H1 (cell line): Measurements from ENCODE around the gene MTF1. TPM values are rescaled to one million over a fixed set of nuclear protein-coding genes. Genes with fewer than 3 reads are reported as not detected.

ENCODE experiments used
- CTCF ChIA-PET: fragments of 300-600 bp; sonication (Branson Sonifier 250); formaldehyde crosslinking; loops from one replicate; lab custom pipeline; 2021; ENCODE audit not compliant: partially characterized antibody; lab: Charles Lee
- POLR2A ChIA-PET: fragments of 300-600 bp; sonication (Branson Sonifier 250); formaldehyde crosslinking; loops from one replicate; lab custom pipeline; 2021; ENCODE audit warnings: inconsistent platforms; ENCODE audit not compliant: partially characterized antibody; lab: Charles Lee
- DNase-seq, 2 experiments: peaks; one replicate each; pipeline versions ENCODE4 v3.0.0 to v3.0.0-alpha.2; 2010 to 2022; ENCODE audit warnings: low spot score in 2 of 2, low read depth in 1 of 2, mixed read lengths in 1 of 2
- FAIRE-seq: peaks from 2 replicates; lab custom pipeline; 2011; peaks lifted over from hg19 to GRCh38; lab: Jason Lieb, UNC
- H2AFZ ChIP-seq: 2 replicates; pipeline ENCODE4 v1.8.1; 2012; ENCODE audit warnings: low read length, inconsistent platforms
- H2AK5ac ChIP-seq: 2 replicates; pipeline ENCODE4 v1.6.1; 2013; ENCODE audit warnings: low read depth, low read length
- H2BK120ac ChIP-seq: replicated peaks from 2 replicates; pipeline ENCODE3; 2013; ENCODE audit warnings: low read depth, low read length, inconsistent platforms
- H2BK12ac ChIP-seq: 2 replicates; pipeline ENCODE4 v1.6.1; 2013; ENCODE audit warnings: low read depth, low read length
- H2BK15ac ChIP-seq: 2 replicates; pipeline ENCODE4 v1.6.1; 2013; ENCODE audit warnings: low read length
- H2BK20ac ChIP-seq: 2 replicates; pipeline ENCODE4 v1.6.1; 2013; ENCODE audit warnings: low read length
- H2BK5ac ChIP-seq: 2 replicates; pipeline ENCODE4 v1.6.1; 2013; ENCODE audit warnings: low read depth, low read length
- H3K14ac ChIP-seq: 2 replicates; pipeline ENCODE4 v1.6.1; 2013; ENCODE audit warnings: inconsistent platforms; ENCODE audit not compliant: insufficient read length
- H3K18ac ChIP-seq: 2 replicates; pipeline ENCODE4 v1.6.1; 2013; ENCODE audit warnings: low read length; ENCODE audit errors: extremely low read depth
- H3K23ac ChIP-seq: 2 replicates; pipeline ENCODE4 v1.6.1; 2013; ENCODE audit warnings: inconsistent platforms; ENCODE audit not compliant: insufficient read length
- H3K23me2 ChIP-seq: 2 replicates; pipeline ENCODE4 v1.6.1; 2013; ENCODE audit warnings: low read depth, low read length
- H3K27ac ChIP-seq: 2 replicates; pipeline ENCODE4 v1.6.1; 2011; ENCODE audit warnings: low read depth, low read length, inconsistent platforms
- H3K27me3 ChIP-seq, 4 experiments: replicated peaks in 1 of 4; 1 replicate in 1 of 4; 2 replicates in 3 of 4; pipeline versions ENCODE4 v1.6.1 to v1.8.1; 2011 to 2013; ENCODE audit warnings: low read length in 3 of 4, mild to moderate bottlenecking in 3 of 4, inconsistent platforms in 2 of 4, mixed read lengths in 2 of 4, moderate library complexity in 1 of 4; ENCODE audit not compliant: control insufficient read depth in 3 of 4, insufficient read depth in 3 of 4; ENCODE audit errors: extremely low read depth in 1 of 4
- H3K36me3 ChIP-seq, 4 experiments: 2 replicates each; pipeline versions ENCODE4 v1.6.1 to v1.8.1; 2011 to 2013; ENCODE audit warnings: mild to moderate bottlenecking in 4 of 4, low read length in 3 of 4, moderate library complexity in 2 of 4, control low read depth in 1 of 4, inconsistent platforms in 1 of 4; ENCODE audit not compliant: insufficient read depth in 4 of 4, control insufficient read depth in 2 of 4
- H3K4ac ChIP-seq: replicated peaks from 2 replicates; pipeline ENCODE3; 2013; ENCODE audit warnings: low read length, low read depth, mixed read lengths, inconsistent platforms; ENCODE audit not compliant: insufficient read length
- H3K4me1 ChIP-seq, 4 experiments: replicated peaks in 1 of 4; 1 replicate in 1 of 4; 2 replicates in 3 of 4; pipeline versions ENCODE4 v1.6.1 to v1.8.1; 2011 to 2013; ENCODE audit warnings: low read length in 3 of 4, inconsistent platforms in 2 of 4, mixed read lengths in 1 of 4; ENCODE audit not compliant: insufficient read depth in 4 of 4, control insufficient read depth in 3 of 4
- H3K4me2 ChIP-seq, 2 experiments: 2 replicates each; pipeline versions ENCODE4 v1.6.1 to v1.8.1; 2011 to 2013; ENCODE audit warnings: low read depth in 2 of 2, low read length in 2 of 2, control low read depth in 1 of 2, inconsistent platforms in 1 of 2, mild to moderate bottlenecking in 1 of 2; ENCODE audit not compliant: insufficient read depth in 1 of 2
- H3K4me3 ChIP-seq, 4 experiments: fragments of 200-600, 300-600 bp in 1 of 4; sonication (generic), shearing (Covaris generic), sonication (Bioruptor Twin) in 1 of 4; 2 replicates each; pipeline versions ENCODE4 v1.5.1 to v1.8.1; 2011 to 2016; ENCODE audit warnings: low read length in 4 of 4, low read depth in 3 of 4, control low read depth in 2 of 4, inconsistent platforms in 2 of 4, mild to moderate bottlenecking in 2 of 4, mixed read lengths in 1 of 4, moderate library complexity in 1 of 4; ENCODE audit not compliant: insufficient read depth in 2 of 4; ENCODE audit errors: extremely low read depth in 1 of 4
- H3K56ac ChIP-seq: replicated peaks from 2 replicates; pipeline ENCODE3; 2013; ENCODE audit warnings: low read depth, mild to moderate bottlenecking, mixed read lengths, low read length, inconsistent platforms; ENCODE audit not compliant: insufficient read length
- H3K79me1 ChIP-seq: 2 replicates; pipeline ENCODE4 v1.6.1; 2013; ENCODE audit warnings: low read depth, low read length, control low read depth
- H3K79me2 ChIP-seq, 2 experiments: 2 replicates each; pipeline versions ENCODE4 v1.6.1 to v1.8.1; 2012 to 2013; ENCODE audit warnings: low read length in 2 of 2, mild to moderate bottlenecking in 2 of 2, inconsistent platforms in 1 of 2; ENCODE audit not compliant: insufficient read depth in 2 of 2, control insufficient read depth in 1 of 2
- H3K9ac ChIP-seq, 4 experiments: replicated peaks in 1 of 4; 1 replicate in 1 of 4; 2 replicates in 3 of 4; pipeline versions ENCODE4 v1.6.1 to v1.8.1; 2011 to 2013; ENCODE audit warnings: low read depth in 3 of 4, low read length in 3 of 4, control low read depth in 2 of 4, mild to moderate bottlenecking in 2 of 4, moderate library complexity in 2 of 4, inconsistent platforms in 1 of 4; ENCODE audit errors: extremely low read depth in 1 of 4
- H3K9me3 ChIP-seq, 2 experiments: 2 replicates each; pipeline versions ENCODE4 v1.6.1 to v1.8.1; 2012 to 2013; ENCODE audit warnings: mild to moderate bottlenecking in 2 of 2, moderate library complexity in 2 of 2, control low read depth in 1 of 2, inconsistent platforms in 1 of 2, low read depth in 1 of 2, low read length in 1 of 2, mixed read lengths in 1 of 2; ENCODE audit not compliant: insufficient read depth in 2 of 2
- H4K20me1 ChIP-seq, 2 experiments: replicated peaks in 1 of 2; 2 replicates each; pipeline versions ENCODE3 to v1.8.1; 2011 to 2013; ENCODE audit warnings: inconsistent platforms in 2 of 2, low read length in 2 of 2, mild to moderate bottlenecking in 1 of 2; ENCODE audit not compliant: insufficient read depth in 2 of 2, control insufficient read depth in 1 of 2
- H4K5ac ChIP-seq: 2 replicates; pipeline ENCODE4 v1.6.1; 2013; ENCODE audit warnings: low read length, low read depth, mixed read lengths, inconsistent platforms; ENCODE audit not compliant: insufficient read length
- H4K8ac ChIP-seq: 2 replicates; pipeline ENCODE4 v1.8.0; 2013; ENCODE audit warnings: mild to moderate bottlenecking, moderate library complexity, low read length, inconsistent platforms; ENCODE audit not compliant: insufficient read depth; ENCODE audit errors: extremely low read depth
- H4K91ac ChIP-seq: replicated peaks from 2 replicates; pipeline ENCODE3; 2013; ENCODE audit warnings: low read length, mixed read lengths, inconsistent platforms; ENCODE audit not compliant: insufficient read length
- ATF3 ChIP-seq: IDR thresholded peaks from 2 replicates; pipeline ENCODE4 v1.6.1; 2011; ENCODE audit warnings: low read depth, mild to moderate bottlenecking, low read length; ENCODE audit not compliant: insufficient read depth
- CHD2 ChIP-seq: IDR thresholded peaks from 2 replicates; pipeline ENCODE4 v1.6.1; 2012; ENCODE audit warnings: low read length, improper control_type of control experiment
- CTBP2 ChIP-seq: IDR thresholded peaks from 2 replicates; pipeline ENCODE4 v1.7.0; 2011; ENCODE audit warnings: borderline replicate concordance, mild to moderate bottlenecking, moderate library complexity, mixed read lengths, low read length; ENCODE audit not compliant: insufficient read depth, insufficient read length
- CTCF ChIP-seq, 3 experiments: IDR thresholded peaks; 1 replicate in 2 of 3; 2 replicates in 1 of 3; pipeline versions ENCODE4 v1.5.1 to v1.6.1; 2011; ENCODE audit warnings: low read length in 3 of 3, mild to moderate bottlenecking in 3 of 3, inconsistent platforms in 2 of 3, low read depth in 1 of 3, moderate library complexity in 1 of 3; ENCODE audit not compliant: insufficient read depth in 1 of 3; ENCODE audit errors: control extremely low read depth in 1 of 3
- EZH2 ChIP-seq: fragments of 200-600 bp; sonication (generic); IDR thresholded peaks from 2 replicates; pipeline ENCODE4 v1.7.1; 2012; ENCODE audit warnings: low read depth, mild to moderate bottlenecking, moderate library complexity, low read length, inconsistent platforms; ENCODE audit not compliant: severe bottlenecking
- KDM4A ChIP-seq: IDR thresholded peaks from one replicate; pipeline ENCODE4 v1.7.1; 2012; ENCODE audit warnings: low read depth, mild to moderate bottlenecking, moderate library complexity, low read length, inconsistent platforms; ENCODE audit not compliant: severe bottlenecking
- RNF2 ChIP-seq: fragments of 200-900, 300-1000 bp; sonication (generic); IDR thresholded peaks from 2 replicates; pipeline ENCODE4 v1.7.1; 2016; ENCODE audit warnings: borderline replicate concordance, low read depth, mild to moderate bottlenecking, antibody characterized with exemption, low read length; ENCODE audit not compliant: poor library complexity, severe bottlenecking; ENCODE audit errors: missing control alignments
- SP4 ChIP-seq: IDR thresholded peaks from 2 replicates; pipeline ENCODE4 v1.6.1; 2012; ENCODE audit warnings: low read length, inconsistent platforms
- TCF12 ChIP-seq: IDR thresholded peaks from 2 replicates; pipeline ENCODE4 v1.6.1; 2011; ENCODE audit warnings: low read depth, mild to moderate bottlenecking, low read length
- WGBS, 2 experiments: shearing (Covaris generic) in 1 of 2; methylation state at CpG; one replicate each; pipeline versions ENCODE4 v1.1.6 to v1.1.7; 2013 to 2015; ENCODE audit warnings: low lambda C conversion rate in 2 of 2, mixed read lengths in 2 of 2, inconsistent platforms in 1 of 2, low coverage in 1 of 2, missing lambda C conversion rate in 1 of 2; ENCODE audit not compliant: insufficient replicate concordance in 2 of 2, insufficient coverage in 1 of 2, insufficient read length in 1 of 2; ENCODE audit errors: extremely low coverage in 1 of 2, missing lambda C conversion rate in 1 of 2; 5-methylcytosine and 5-hydroxymethylcytosine counted together
- polyA plus RNA-seq, 7 experiments: library from polyadenylated mRNA; depleted of rRNA in 3 of 7; stranded (reverse) in 5 of 7; unstranded in 2 of 7; fragments of >200 nt in 5 of 7; fragments of 200-250 nt in 2 of 7; gene quantifications; 1 replicate in 5 of 7; 2 replicates in 1 of 7; 4 replicates in 1 of 7; pipeline versions ENCODE4 v1.2.1 to v1.2.3, GENCODE V29; 2011 to 2013; ENCODE audit warnings: missing spikeins in 2 of 7, mixed read lengths in 2 of 7
- total RNA-seq: library from RNA; stranded (reverse); fragmentation: NEBNext Ultra II Directional; extraction: Animal tissue kit (Norgen Biotek cat#: 25700); gene quantifications from 2 replicates; pipeline ENCODE4 v1.2.1, GENCODE V29; 2021

The MTF1 gene
- total and polyA plus RNA-seq, 2 of the 8 experiments (the other 6 are each of a cell fraction or from before 2014, with no cell fraction given): 4.0 to 15.5 TPM

GRCh38 chr1:37776946-37777516, 82.4 kb downstream of the MTF1 start:
- Histone ChIP-seq H4K20me1 (no peaks in the 10 kb centered on the region), H3K4me3 (no peak overlapping the region), H3K36me3 (no peaks in the 10 kb centered on the region), H4K5ac (no peak overlapping the region), H3K23ac (no peak overlapping the region), H2BK20ac (no peak overlapping the region), H3K4ac (no peak overlapping the region), H3K4me1 (no peaks in the 10 kb centered on the region), H3K27ac (no peak overlapping the region), H2AK5ac (no peak overlapping the region), H3K79me2 (no peaks in the 10 kb centered on the region), H4K91ac (no peak overlapping the region), H3K79me1 (no peaks in the 10 kb centered on the region), H2BK12ac (no peak overlapping the region), H2BK15ac (no peak overlapping the region), H3K9me3 (peaks cover 0 to 2% of the 10 kb centered on the region in 2 experiments; a peak in 1 of 4 replicates), H3K27me3 (no peaks in the 10 kb centered on the region; a peak in 1 of 7 replicates), H3K23me2 (no peaks in the 10 kb centered on the region), H4K8ac (no peak overlapping the region), H2BK5ac (no peak overlapping the region), H3K14ac (no peak overlapping the region), H2AFZ (no peak overlapping the region), H2BK120ac (no peak overlapping the region), H3K4me2 (no peak overlapping the region), H3K56ac (no peak overlapping the region), H3K9ac (no peak overlapping the region), H3K18ac (no peak overlapping the region)
- DNase-seq (no peak), FAIRE-seq (no peak)
- 84% methylated on average over 4 of the region's 4 CpGs; no CpG with 5 or more reads in 1 of the 2 experiments for WGBS, 2 experiments
- ChIA-PET POLR2A (interaction anchor here (1.2 kb wide), 1 partner anchor 26 kb away, joined by 3 read pairs; no protein-coding TSS in a partner anchor), CTCF (interaction anchor here (1.1 kb wide), 1 partner anchor 15 kb away, joined by 3 read pairs; no protein-coding TSS in a partner anchor)
- no peak for TF ChIP-seq KDM4A
- no peak for TF ChIP-seq RNF2
- no peak for TF ChIP-seq CTBP2
- TF ChIP-seq ATF3: no peak
- TF ChIP-seq CHD2: no peak
- no peak for TF ChIP-seq EZH2
- TF ChIP-seq TCF12: no peak
- TF ChIP-seq SP4: no peak
- no peak for TF ChIP-seq CTCF (IDR thresholded peaks at IDR 0.05; ENCODE audit: control extremely low read depth in 1 of 3, insufficient read depth in 1 of 3, low read depth in 1 of 3, low read length in 3 of 3)
